Gastrocnemius medialis (tissue), 4 donors: ENCODE data around the gene NPIPB2. TPM values are rescaled to one million over a fixed set of nuclear protein-coding genes. Genes with fewer than 3 reads are reported as not detected.
"Not testable (repeated sequence)": the region's sequence is repeated elsewhere in the genome, so short reads cannot be mapped to it uniquely, and the experiment has no call there.

Source experiments
- ATAC-seq, 2 donors: fragments of 150-250 bp; one replicate each; pipeline ENCODE4 v1.9.1; 2016
- DNase-seq, 2 donors: peaks; one replicate each; pipeline ENCODE4 v3.0.0-alpha.2; 2019
- H3K27ac ChIP-seq, 4 donors: fragments of 200-600 bp; sonication (generic); 1 replicate in 1 of 4; 2 replicates in 3 of 4; pipeline ENCODE4 v1.5.1; 2016 to 2018; ENCODE audit warnings: mild to moderate bottlenecking in 2 of 4, moderate library complexity in 1 of 4
- H3K27me3 ChIP-seq, 3 donors: fragments of 200-600 bp; sonication (generic) in 2 of 3; 1 replicate in 1 of 3; 2 replicates in 2 of 3; pipeline versions ENCODE4 v1.5.1 to v1.6.0; 2016 to 2019; ENCODE audit warnings: mild to moderate bottlenecking in 1 of 3, moderate library complexity in 1 of 3
- H3K36me3 ChIP-seq, 2 donors: fragments of 200-600 bp; sonication (generic) in 1 of 2; one replicate each; pipeline ENCODE4 v1.5.1; 2017 to 2018
- H3K4me1 ChIP-seq, 2 donors: fragments of 200-600 bp; sonication (generic) in 1 of 2; one replicate each; pipeline ENCODE4 v1.5.1; 2016 to 2017; ENCODE audit warnings: mild to moderate bottlenecking in 2 of 2
- H3K4me3 ChIP-seq, 4 donors: fragments of 200-600 bp; sonication (generic) in 3 of 4; 1 replicate in 1 of 4; 2 replicates in 3 of 4; pipeline ENCODE4 v1.5.1; 2016 to 2019; ENCODE audit warnings: mild to moderate bottlenecking in 2 of 4
- H3K9me3 ChIP-seq, 3 donors: fragments of 200-600 bp; sonication (generic) in 2 of 3; 1 replicate in 1 of 3; 2 replicates in 2 of 3; pipeline ENCODE4 v1.5.1; 2016 to 2019
- POLR2A ChIP-seq, 2 donors: fragments of 450-650 bp; IDR thresholded peaks; one replicate each; pipeline ENCODE4 v1.6.1; 2017; ENCODE audit warnings: antibody characterized with exemption in 2 of 2, mild to moderate bottlenecking in 2 of 2, moderate library complexity in 2 of 2
- in situ Hi-C, 4 donors: fragments of 200-750 bp; cut with MboI; loops; one replicate each; pipeline versions ENCODE4 v1.15.0 to v1.8.0; 2017; ENCODE audit warnings: low sequenced_read_pairs in 4 of 4
- intact Hi-C: fragments of 100-400 bp; cut with DNase I; formaldehyde crosslinking; loops from one replicate; pipeline ENCODE4 v1.15.1; 2023; ENCODE audit warnings: low total_unique reads
- total RNA-seq, 4 donors: library from RNA; depleted of rRNA; stranded (reverse); fragments of >200 nt; gene quantifications; one replicate each; pipeline versions ENCODE4 v1.1.0 to v1.2.3, GENCODE V29; 2016
- TF ChIP-seq, protein P1 (sequence below), 5 experiments: fragments of 450-650 bp in 3 of 5; fragments of 200-600 bp in 2 of 5; sonication (generic) in 2 of 5; IDR thresholded peaks in 4 of 5; conservative IDR thresholded peaks in 1 of 5; 1 replicate in 4 of 5; 2 replicates in 1 of 5; pipeline ENCODE4 v1.5.1; 2016 to 2019; ENCODE audit warnings: antibody characterized with exemption in 5 of 5, mild to moderate bottlenecking in 3 of 5, moderate library complexity in 3 of 5

NPIPB2 gene
- total RNA-seq, 4 donors from 2014 or later: 2.3 to 5.5 (median 4.1) TPM; not detected in 1

- H3K27me3 ChIP-seq: no peaks in the 10 kb centered on the region
- H3K9me3 ChIP-seq: no peaks in the 10 kb centered on the region
- no peak overlapping the region for H3K4me3 ChIP-seq
- intact Hi-C loops: loop anchor here (1.0 kb wide), 1 partner anchor 119 kb away; no protein-coding TSS in a partner anchor
- ATAC-seq (peak in 1 of 2 donors; percentile 74), DNase-seq (peak in 1 of 2 donors; percentile 2)
- in situ Hi-C loops: no loop called here
- TF ChIP-seq, protein P1, sequence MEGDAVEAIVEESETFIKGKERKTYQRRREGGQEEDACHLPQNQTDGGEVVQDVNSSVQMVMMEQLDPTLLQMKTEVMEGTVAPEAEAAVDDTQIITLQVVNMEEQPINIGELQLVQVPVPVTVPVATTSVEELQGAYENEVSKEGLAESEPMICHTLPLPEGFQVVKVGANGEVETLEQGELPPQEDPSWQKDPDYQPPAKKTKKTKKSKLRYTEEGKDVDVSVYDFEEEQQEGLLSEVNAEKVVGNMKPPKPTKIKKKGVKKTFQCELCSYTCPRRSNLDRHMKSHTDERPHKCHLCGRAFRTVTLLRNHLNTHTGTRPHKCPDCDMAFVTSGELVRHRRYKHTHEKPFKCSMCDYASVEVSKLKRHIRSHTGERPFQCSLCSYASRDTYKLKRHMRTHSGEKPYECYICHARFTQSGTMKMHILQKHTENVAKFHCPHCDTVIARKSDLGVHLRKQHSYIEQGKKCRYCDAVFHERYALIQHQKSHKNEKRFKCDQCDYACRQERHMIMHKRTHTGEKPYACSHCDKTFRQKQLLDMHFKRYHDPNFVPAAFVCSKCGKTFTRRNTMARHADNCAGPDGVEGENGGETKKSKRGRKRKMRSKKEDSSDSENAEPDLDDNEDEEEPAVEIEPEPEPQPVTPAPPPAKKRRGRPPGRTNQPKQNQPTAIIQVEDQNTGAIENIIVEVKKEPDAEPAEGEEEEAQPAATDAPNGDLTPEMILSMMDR (IDR thresholded peaks at IDR 0.05 in 4 of 5, conservative IDR thresholded peaks at IDR 0.05 in 1 of 5): peak in 4 of 5 experiments; percentile 24 to 41 (median 26)
- no peak for TF ChIP-seq POLR2A (IDR thresholded peaks at IDR 0.05)
- no peak overlapping the region for H3K27ac ChIP-seq
- H3K4me1 ChIP-seq: no peaks in the 10 kb centered on the region
- no peaks in the 10 kb centered on the region for H3K36me3 ChIP-seq
Observed at GRCh38 chr16:11949527-11949926, 7.7 kb upstream of the NPIPB2 start.

DNA sequence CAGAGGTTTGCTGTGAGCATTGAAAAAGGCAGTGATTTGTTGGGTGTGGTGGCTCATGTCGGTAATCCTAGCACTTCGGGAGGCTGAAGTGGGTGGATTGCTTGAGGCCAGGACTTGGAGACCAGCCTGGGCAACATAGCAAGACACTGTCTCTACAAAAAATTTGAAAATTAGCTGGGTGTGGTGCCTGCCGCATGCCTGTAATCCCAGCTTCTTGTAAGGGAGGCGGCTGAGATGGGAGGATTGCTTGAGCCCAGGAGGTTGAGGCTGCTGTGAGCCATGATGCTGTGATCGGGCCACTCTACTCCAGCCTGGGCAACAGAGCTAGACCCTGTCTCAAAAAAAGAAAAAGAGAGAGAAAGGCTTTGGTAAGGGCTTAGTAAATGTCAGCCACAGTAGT, 7.0 kb upstream of the NPIPB2 start:
- no peaks in the 10 kb centered on the region for H3K4me1 ChIP-seq
- intact Hi-C loops (loop anchor here (1.0 kb wide), 1 partner anchor 119 kb away; no protein-coding TSS in a partner anchor), in situ Hi-C loops (no loop called here)
- H3K27me3 ChIP-seq: no peaks in the 10 kb centered on the region
- H3K4me3 ChIP-seq: no peak overlapping the region
- no peaks in the 10 kb centered on the region for H3K9me3 ChIP-seq
- TF ChIP-seq POLR2A (IDR thresholded peaks at IDR 0.05): no peak
- TF ChIP-seq, protein P1 (IDR thresholded peaks at IDR 0.05 in 4 of 5, conservative IDR thresholded peaks at IDR 0.05 in 1 of 5): no peak
- no peak overlapping the region for H3K27ac ChIP-seq
- H3K36me3 ChIP-seq: no peaks in the 10 kb centered on the region
- DNase-seq: no peak
- ATAC-seq: no peak

GRCh38 chr16:11946433-11946832, 4.6 kb upstream of the NPIPB2 start:
- no peaks in the 10 kb centered on the region for H3K4me1 ChIP-seq
- ATAC-seq (no peak), DNase-seq (no peak)
- in situ Hi-C loops: no loop called here
- H3K27ac ChIP-seq: no peak overlapping the region
- no peaks in the 10 kb centered on the region for H3K9me3 ChIP-seq
- no peaks in the 10 kb centered on the region for H3K36me3 ChIP-seq
- H3K4me3 ChIP-seq: no peak overlapping the region
- intact Hi-C loops: no loop called here
- no peaks in the 10 kb centered on the region for H3K27me3 ChIP-seq
- TF ChIP-seq, protein P1 (IDR thresholded peaks at IDR 0.05 in 4 of 5, conservative IDR thresholded peaks at IDR 0.05 in 1 of 5): no peak
- no peak for TF ChIP-seq POLR2A (IDR thresholded peaks at IDR 0.05)

DNA sequence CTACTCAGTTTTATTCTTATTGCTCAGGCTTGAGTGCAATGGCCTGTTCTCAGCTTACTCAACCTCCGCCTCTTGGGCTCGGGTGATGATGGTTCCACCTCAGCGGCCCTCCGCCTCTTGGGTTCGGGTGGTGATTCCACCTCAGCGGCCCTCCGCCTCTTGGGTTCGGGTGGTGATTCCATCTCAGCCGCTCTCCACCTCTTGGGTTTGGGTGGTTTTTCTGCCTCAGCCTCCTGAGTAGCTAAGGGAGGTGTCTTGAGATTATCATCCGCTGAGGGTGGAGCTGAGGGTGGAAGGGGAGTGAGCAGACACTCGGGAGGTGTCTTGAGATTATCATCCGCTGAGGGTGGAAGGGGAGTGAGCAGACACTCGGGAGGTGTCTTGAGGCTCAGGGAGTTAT, 14.5 kb downstream of the NPIPB2 start:
- in situ Hi-C loops, intact Hi-C loops: not testable (repeated sequence)

DNA sequence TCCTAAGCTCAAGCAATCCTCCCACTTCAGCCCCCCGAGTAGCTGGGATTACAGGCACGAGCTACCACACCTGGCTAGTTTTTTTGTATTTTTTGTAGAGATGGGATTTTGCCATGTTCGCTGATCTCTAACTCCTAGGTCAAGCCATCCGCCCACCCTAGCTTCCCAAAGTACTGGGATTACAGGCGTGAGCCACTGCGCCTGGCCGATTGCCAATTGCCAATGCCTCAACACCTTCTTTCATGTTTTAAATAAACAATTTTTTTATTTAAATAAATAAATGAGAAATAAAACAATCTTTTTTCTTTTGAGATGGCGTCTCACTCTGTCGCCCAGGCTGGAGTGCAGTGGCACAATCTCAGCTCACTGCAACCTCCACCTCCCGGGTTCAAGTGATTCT, 17.8 kb downstream of the NPIPB2 start:
- in situ Hi-C loops: loop anchor here in 1 of 4 donors (25.0 kb wide), 1 partner anchor 137 kb away; the partner anchor contains the start of gene ZC3H7A
- H3K9me3 ChIP-seq, H3K27ac ChIP-seq, H3K4me3 ChIP-seq, H3K27me3 ChIP-seq, DNase-seq, H3K4me1 ChIP-seq, ATAC-seq, intact Hi-C loops, H3K36me3 ChIP-seq: not testable (repeated sequence)

More for the DNA sequence above, 14.5 kb downstream of the NPIPB2 start:
- not testable (repeated sequence) for DNase-seq, H3K9me3 ChIP-seq, H3K27ac ChIP-seq, H3K36me3 ChIP-seq, H3K4me3 ChIP-seq, H3K27me3 ChIP-seq, H3K4me1 ChIP-seq, ATAC-seq
